VCaP (cell line): ENCODE measurements around the gene EIF1.

Experiments
- H3K27ac ChIP-seq: fragments of 450-650 bp; 2 replicates; pipeline ENCODE4 v1.5.1; 2017
- CTCF ChIP-seq: fragments of 450-650 bp; conservative IDR thresholded peaks from 2 replicates; pipeline ENCODE4 v1.5.1; 2017; ENCODE audit warnings: mild to moderate bottlenecking, moderate library complexity

EIF1 gene

GRCh38 chr17:41678411-41678906 is 10.2 kb upstream of the EIF1 start:
- no peak for TF ChIP-seq CTCF
- H3K27ac ChIP-seq = no peak overlapping the region

- TF ChIP-seq CTCF = no peak
- no peak overlapping the region for H3K27ac ChIP-seq
Observed at GRCh38 chr17:41678907-41679739, 9.6 kb upstream of the EIF1 start.

- TF ChIP-seq CTCF = no peak
- H3K27ac ChIP-seq = no peak overlapping the region
Observed at GRCh38 chr17:41679740-41680425, 8.8 kb upstream of the EIF1 start.

GRCh38 chr17:41680426-41681040 is 8.2 kb upstream of the EIF1 start:
- H3K27ac ChIP-seq = no peak overlapping the region
- no peak for TF ChIP-seq CTCF

GRCh38 chr17:41681776-41682175 is 6.9 kb upstream of the EIF1 start:
- no peak overlapping the region for H3K27ac ChIP-seq
- no peak for TF ChIP-seq CTCF

- TF ChIP-seq CTCF = no peak
- H3K27ac ChIP-seq = no peak overlapping the region
Observed at GRCh38 chr17:41682631-41683030, 6.1 kb upstream of the EIF1 start.

- TF ChIP-seq CTCF = no peak
Observed at GRCh38 chr17:41683441-41684007, 5.2 kb upstream of the EIF1 start.

More at GRCh38 chr17:41683441-41684007, 5.2 kb upstream of the EIF1 start:
- H3K27ac ChIP-seq = no peak overlapping the region
